Measurements from ENCODE around the gene MAN2B1.
A peak's percentile ranks its signal among the peaks of the same experiment; 100 is the strongest.

Gene MAN2B1

GRCh38 chr19:12669270-12670158 is 3.0 kb upstream of the MAN2B1 start:
- Histone ChIP-seq H3K9me3 (replicated peaks; ENCODE audit: low read length) (no peaks in the 10 kb centered on the region), H3K9ac (ENCODE audit: low read depth, low read length) (peak overlapping the region; percentile 94), H3K4me3 (ENCODE audit: low read length) (peak overlapping the region; percentile 87), H3K4me2 (ENCODE audit: low read length) (peak overlapping the region; percentile 95), H3K36me3 (ENCODE audit: insufficient read depth, low read length) (peaks cover 15% of the 10 kb centered on the region), H3K27me3 (ENCODE audit: control insufficient read depth, insufficient read depth, low read length) (no peaks in the 10 kb centered on the region), H3K4me1 (ENCODE audit: control insufficient read depth, insufficient read depth, low read length) (peaks cover 17% of the 10 kb centered on the region)

GRCh38 chr19:12668932-12669269 is 2.4 kb upstream of the MAN2B1 start:
- Histone ChIP-seq H3K4me2 (ENCODE audit: low read length) (peak overlapping the region; percentile 95), H3K27me3 (ENCODE audit: control insufficient read depth, insufficient read depth, low read length) (no peaks in the 10 kb centered on the region), H3K9ac (ENCODE audit: low read depth, low read length) (peak overlapping the region; percentile 94), H3K36me3 (ENCODE audit: insufficient read depth, low read length) (peaks cover 9% of the 10 kb centered on the region), H3K9me3 (replicated peaks; ENCODE audit: low read length) (no peaks in the 10 kb centered on the region), H3K4me3 (ENCODE audit: low read length) (peak overlapping the region; percentile 87), H3K4me1 (ENCODE audit: control insufficient read depth, insufficient read depth, low read length) (peaks cover 17% of the 10 kb centered on the region)

- peaks cover 8% of the 10 kb centered on the region for H3K36me3 ChIP-seq (ENCODE audit: insufficient read depth, low read length)
- peaks cover 17% of the 10 kb centered on the region for H3K4me1 ChIP-seq (ENCODE audit: control insufficient read depth, insufficient read depth, low read length)
- H3K27me3 ChIP-seq (ENCODE audit: control insufficient read depth, insufficient read depth, low read length): no peaks in the 10 kb centered on the region
- H3K4me2 ChIP-seq (ENCODE audit: low read length): peak overlapping the region; percentile 95
- peak overlapping the region; percentile 87 for H3K4me3 ChIP-seq (ENCODE audit: low read length)
- no peaks in the 10 kb centered on the region for H3K9me3 ChIP-seq (replicated peaks; ENCODE audit: low read length)
- peak overlapping the region; percentile 94 for H3K9ac ChIP-seq (ENCODE audit: low read depth, low read length)
These were observed 1.8 kb upstream of the MAN2B1 start for GRCh38 chr19:12668346-12668745.

GRCh38 chr19:12667731-12668302 is 1.3 kb upstream of the MAN2B1 start:
- peak overlapping the region; percentile 94 for H3K9ac ChIP-seq (ENCODE audit: low read depth, low read length)
- peaks cover 5% of the 10 kb centered on the region for H3K36me3 ChIP-seq (ENCODE audit: insufficient read depth, low read length)
- peaks cover 17% of the 10 kb centered on the region for H3K4me1 ChIP-seq (ENCODE audit: control insufficient read depth, insufficient read depth, low read length)
- no peaks in the 10 kb centered on the region for H3K27me3 ChIP-seq (ENCODE audit: control insufficient read depth, insufficient read depth, low read length)
- H3K4me2 ChIP-seq (ENCODE audit: low read length): peak overlapping the region; percentile 95
- peak overlapping the region; percentile 87 for H3K4me3 ChIP-seq (ENCODE audit: low read length)
- H3K9me3 ChIP-seq (replicated peaks; ENCODE audit: low read length): no peaks in the 10 kb centered on the region

GRCh38 chr19:12665671-12666264 is 774 bp downstream of the MAN2B1 start:
- Histone ChIP-seq H3K9ac (ENCODE audit: low read depth, low read length) (peak overlapping the region; percentile 89), H3K36me3 (ENCODE audit: insufficient read depth, low read length) (peaks cover 13% of the 10 kb centered on the region), H3K4me2 (ENCODE audit: low read length) (peak overlapping the region; percentile 95), H3K27me3 (ENCODE audit: control insufficient read depth, insufficient read depth, low read length) (no peaks in the 10 kb centered on the region), H3K4me1 (ENCODE audit: control insufficient read depth, insufficient read depth, low read length) (peaks cover 17% of the 10 kb centered on the region), H3K9me3 (replicated peaks; ENCODE audit: low read length) (no peaks in the 10 kb centered on the region), H3K4me3 (ENCODE audit: low read length) (peak overlapping the region; percentile 85)

GRCh38 chr19:12665281-12665573 is 1.3 kb downstream of the MAN2B1 start:
- Histone ChIP-seq H3K4me3 (ENCODE audit: low read length) (no peak overlapping the region), H3K27me3 (ENCODE audit: control insufficient read depth, insufficient read depth, low read length) (no peaks in the 10 kb centered on the region), H3K4me2 (ENCODE audit: low read length) (peak overlapping the region; percentile 95), H3K9me3 (replicated peaks; ENCODE audit: low read length) (no peaks in the 10 kb centered on the region), H3K4me1 (ENCODE audit: control insufficient read depth, insufficient read depth, low read length) (peaks cover 13% of the 10 kb centered on the region), H3K36me3 (ENCODE audit: insufficient read depth, low read length) (peaks cover 13% of the 10 kb centered on the region), H3K9ac (ENCODE audit: low read depth, low read length) (no peak overlapping the region)

- Histone ChIP-seq H3K4me3 (ENCODE audit: low read length) (no peak overlapping the region), H3K36me3 (ENCODE audit: insufficient read depth, low read length) (peaks cover 15% of the 10 kb centered on the region), H3K4me2 (ENCODE audit: low read length) (no peak overlapping the region), H3K9me3 (replicated peaks; ENCODE audit: low read length) (no peaks in the 10 kb centered on the region), H3K9ac (ENCODE audit: low read depth, low read length) (no peak overlapping the region), H3K27me3 (ENCODE audit: control insufficient read depth, insufficient read depth, low read length) (no peaks in the 10 kb centered on the region), H3K4me1 (ENCODE audit: control insufficient read depth, insufficient read depth, low read length) (peaks cover 11% of the 10 kb centered on the region)
These were observed 1.9 kb downstream of the MAN2B1 start for GRCh38 chr19:12664406-12665280.

GRCh38 chr19:12660980-12661379 is 5.6 kb downstream of the MAN2B1 start:
- Histone ChIP-seq H3K36me3 (ENCODE audit: insufficient read depth, low read length) (peaks cover 22% of the 10 kb centered on the region), H3K4me2 (ENCODE audit: low read length) (no peak overlapping the region), H3K4me1 (ENCODE audit: control insufficient read depth, insufficient read depth, low read length) (no peaks in the 10 kb centered on the region), H3K27me3 (ENCODE audit: control insufficient read depth, insufficient read depth, low read length) (no peaks in the 10 kb centered on the region), H3K9me3 (replicated peaks; ENCODE audit: low read length) (no peaks in the 10 kb centered on the region), H3K9ac (ENCODE audit: low read depth, low read length) (no peak overlapping the region), H3K4me3 (ENCODE audit: low read length) (no peak overlapping the region)

- H3K4me2 ChIP-seq (ENCODE audit: low read length): no peak overlapping the region
- H3K27me3 ChIP-seq (ENCODE audit: control insufficient read depth, insufficient read depth, low read length): no peaks in the 10 kb centered on the region
- no peaks in the 10 kb centered on the region for H3K9me3 ChIP-seq (replicated peaks; ENCODE audit: low read length)
- H3K9ac ChIP-seq (ENCODE audit: low read depth, low read length): no peak overlapping the region
- no peaks in the 10 kb centered on the region for H3K4me1 ChIP-seq (ENCODE audit: control insufficient read depth, insufficient read depth, low read length)
- H3K36me3 ChIP-seq (ENCODE audit: insufficient read depth, low read length): peaks cover 35% of the 10 kb centered on the region
- no peak overlapping the region for H3K4me3 ChIP-seq (ENCODE audit: low read length)
These were observed 8.6 kb downstream of the MAN2B1 start for GRCh38 chr19:12657966-12658365.

GRCh38 chr19:12656899-12657571 is 9.5 kb downstream of the MAN2B1 start:
- H3K9ac ChIP-seq (ENCODE audit: low read depth, low read length): no peak overlapping the region
- no peaks in the 10 kb centered on the region for H3K9me3 ChIP-seq (replicated peaks; ENCODE audit: low read length)
- H3K4me1 ChIP-seq (ENCODE audit: control insufficient read depth, insufficient read depth, low read length): no peaks in the 10 kb centered on the region
- H3K4me3 ChIP-seq (ENCODE audit: low read length): no peak overlapping the region
- H3K27me3 ChIP-seq (ENCODE audit: control insufficient read depth, insufficient read depth, low read length): no peaks in the 10 kb centered on the region
- peaks cover 35% of the 10 kb centered on the region for H3K36me3 ChIP-seq (ENCODE audit: insufficient read depth, low read length)
- no peak overlapping the region for H3K4me2 ChIP-seq (ENCODE audit: low read length)

- Histone ChIP-seq H3K9ac (ENCODE audit: low read depth, low read length) (no peak overlapping the region), H3K4me1 (ENCODE audit: control insufficient read depth, insufficient read depth, low read length) (no peaks in the 10 kb centered on the region), H3K9me3 (replicated peaks; ENCODE audit: low read length) (no peaks in the 10 kb centered on the region), H3K4me2 (ENCODE audit: low read length) (no peak overlapping the region), H3K36me3 (ENCODE audit: insufficient read depth, low read length) (peaks cover 27% of the 10 kb centered on the region), H3K4me3 (ENCODE audit: low read length) (no peak overlapping the region), H3K27me3 (ENCODE audit: control insufficient read depth, insufficient read depth, low read length) (no peaks in the 10 kb centered on the region)
These were observed 11.0 kb downstream of the MAN2B1 start for GRCh38 chr19:12655546-12655945.
